T-helper 1 cell treated with Interleukin-12 subunit alpha and Interleukin-12 subunit beta and Interleukin-4 antibody, amounts not matched to agents 30 μg/mL and 1 μg/mL, for 36 hours (primary cell): Measurements from ENCODE around the gene RFC4.
"Not testable (repeated sequence)": the region's sequence is repeated elsewhere in the genome, so short reads cannot be mapped to it uniquely, and the experiment has no call there.

Source experiments
- H3K27ac Mint-ChIP-seq: one replicate; pipeline ENCODE4 v1.8.0; 2021; ENCODE audit warnings: mild to moderate bottlenecking, mixed read lengths
- H3K27me3 Mint-ChIP-seq: one replicate; pipeline ENCODE4 v1.8.0; 2021; ENCODE audit warnings: low read depth, mixed read lengths
- H3K36me3 Mint-ChIP-seq: one replicate; pipeline ENCODE4 v1.8.0; 2021; ENCODE audit warnings: low read depth, mixed read lengths
- H3K4me1 Mint-ChIP-seq: one replicate; pipeline ENCODE4 v1.8.0; 2021; ENCODE audit warnings: low read depth, mixed read lengths
- H3K4me3 Mint-ChIP-seq: one replicate; pipeline ENCODE4 v1.8.0; 2021; ENCODE audit warnings: mild to moderate bottlenecking, moderate library complexity, mixed read lengths
- H3K9me3 Mint-ChIP-seq: one replicate; pipeline ENCODE4 v1.8.0; 2021; ENCODE audit warnings: mixed read lengths

RFC4 gene

DNA sequence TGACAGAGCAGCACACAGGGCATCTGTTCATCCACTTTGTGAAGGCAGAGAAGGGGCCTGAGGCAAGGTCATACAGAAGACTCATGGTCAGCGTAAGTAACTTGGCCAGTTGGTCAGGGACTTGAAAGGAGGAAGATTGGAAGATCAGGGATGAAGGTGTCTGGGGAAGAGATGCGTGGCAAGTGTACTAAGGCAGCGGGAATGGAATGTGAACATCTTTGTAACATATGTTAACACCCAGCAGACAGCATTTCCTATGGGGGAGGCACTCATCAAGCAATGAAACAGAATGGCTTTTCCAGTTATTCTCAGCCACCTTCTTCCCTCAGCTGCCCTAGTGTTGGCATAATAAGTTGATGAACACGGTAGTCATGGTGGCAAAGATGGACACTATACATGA lies 7.8 kb upstream of the RFC4 start:
- no peak overlapping the region for H3K27ac Mint-ChIP-seq
- H3K4me3 Mint-ChIP-seq = no peak overlapping the region
- H3K9me3 Mint-ChIP-seq = no peaks in the 10 kb centered on the region
- no peaks in the 10 kb centered on the region for H3K36me3 Mint-ChIP-seq
- no peaks in the 10 kb centered on the region for H3K27me3 Mint-ChIP-seq
- no peaks in the 10 kb centered on the region for H3K4me1 Mint-ChIP-seq

DNA sequence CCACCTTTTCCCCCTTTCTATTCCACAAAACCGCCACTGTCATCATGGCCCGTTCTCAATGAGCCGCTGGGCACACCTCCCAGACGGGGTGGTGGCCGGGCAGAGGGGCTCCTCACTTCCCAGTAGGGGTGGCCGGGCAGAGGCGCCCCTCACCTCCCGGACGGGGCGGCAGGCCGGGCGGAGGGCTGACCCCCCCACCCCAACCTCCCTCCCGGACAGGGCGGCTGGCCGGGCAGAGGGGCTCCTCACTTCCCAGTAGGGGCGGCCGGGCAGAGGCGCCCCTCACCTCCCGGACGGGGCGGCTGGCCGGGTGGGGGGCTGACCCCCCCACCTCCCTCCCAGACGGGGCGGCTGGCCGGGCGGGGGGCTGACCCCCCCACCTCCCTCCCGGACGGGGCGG lies 5.0 kb upstream of the RFC4 start:
- not testable (repeated sequence) for H3K27ac Mint-ChIP-seq, H3K4me1 Mint-ChIP-seq, H3K27me3 Mint-ChIP-seq, H3K4me3 Mint-ChIP-seq, H3K9me3 Mint-ChIP-seq, H3K36me3 Mint-ChIP-seq

DNA sequence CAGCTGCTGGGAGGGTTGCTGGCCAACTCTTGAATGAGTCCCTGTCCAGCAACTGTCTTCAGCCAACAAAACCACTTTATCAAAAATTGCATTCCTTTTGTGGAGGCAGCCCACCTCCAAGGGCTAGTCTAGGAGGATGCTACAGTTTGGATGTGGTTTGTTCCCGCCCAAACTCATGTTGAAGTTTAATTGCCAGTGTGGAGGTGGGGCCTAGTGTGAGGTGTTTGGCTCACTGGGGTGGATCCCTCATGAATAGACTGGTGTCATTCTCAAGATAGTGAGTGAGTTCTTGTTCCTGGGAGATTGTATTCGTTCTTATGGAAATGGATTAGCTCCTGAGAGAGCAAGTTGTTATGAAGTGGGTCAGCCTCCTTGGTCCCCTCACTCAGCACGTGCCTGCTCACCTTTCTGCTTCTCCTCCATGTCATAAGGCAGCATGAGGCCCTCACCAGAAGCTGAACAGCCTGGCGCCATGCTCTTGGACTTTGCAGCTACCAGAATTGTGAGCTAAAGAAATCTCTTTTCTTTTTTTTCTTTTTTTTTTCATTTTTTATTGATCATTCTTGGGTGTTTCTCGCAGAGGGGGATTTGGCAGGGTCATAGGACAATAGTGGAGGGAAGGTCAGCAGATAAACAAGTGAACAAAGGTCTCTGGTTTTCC lies 4.2 kb upstream of the RFC4 start:
- Mint-ChIP-seq H3K36me3 (no peaks in the 10 kb centered on the region), H3K4me1 (peaks cover 12% of the 10 kb centered on the region), H3K4me3 (no peak overlapping the region), H3K9me3 (no peaks in the 10 kb centered on the region), H3K27ac (no peak overlapping the region), H3K27me3 (no peaks in the 10 kb centered on the region)

DNA sequence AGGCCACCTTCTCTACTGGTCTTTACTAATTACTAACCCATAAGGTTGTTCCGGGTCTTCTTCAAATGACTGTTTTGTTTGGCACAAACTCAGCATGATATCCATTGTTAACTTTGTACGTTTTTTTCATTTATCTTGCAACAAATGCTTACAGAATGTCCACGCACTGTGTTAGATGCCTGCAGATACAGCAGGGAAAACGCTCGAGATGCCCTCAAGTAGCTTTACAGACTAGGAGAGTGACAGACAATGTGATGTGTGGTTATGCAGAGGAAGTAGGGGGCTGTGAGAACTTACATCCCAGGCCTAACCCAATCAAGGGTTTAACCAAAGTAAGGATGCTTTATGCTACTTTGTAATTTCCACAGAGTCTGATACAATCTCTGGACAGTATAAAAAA lies 949 bp upstream of the RFC4 start:
- Mint-ChIP-seq H3K4me1 (peaks cover 27% of the 10 kb centered on the region), H3K27me3 (no peaks in the 10 kb centered on the region), H3K9me3 (no peaks in the 10 kb centered on the region), H3K4me3 (peak overlapping the region; percentile 89), H3K36me3 (peaks cover 9% of the 10 kb centered on the region), H3K27ac (peak overlapping the region; percentile 90)

GRCh38 chr3:186803447-186803846 lies 2.8 kb downstream of the RFC4 start:
- H3K27ac Mint-ChIP-seq, H3K27me3 Mint-ChIP-seq, H3K9me3 Mint-ChIP-seq, H3K4me3 Mint-ChIP-seq: not testable (repeated sequence)
- peaks cover 48% of the 10 kb centered on the region for H3K4me1 Mint-ChIP-seq
- H3K36me3 Mint-ChIP-seq = peaks cover 27% of the 10 kb centered on the region

- Mint-ChIP-seq H3K4me3 (no peak overlapping the region), H3K9me3 (no peaks in the 10 kb centered on the region), H3K36me3 (peaks cover 28% of the 10 kb centered on the region), H3K27me3 (no peaks in the 10 kb centered on the region), H3K4me1 (peaks cover 51% of the 10 kb centered on the region), H3K27ac (peak overlapping the region; percentile 12)
These were observed 3.6 kb downstream of the RFC4 start for GRCh38 chr3:186802701-186803100.

DNA sequence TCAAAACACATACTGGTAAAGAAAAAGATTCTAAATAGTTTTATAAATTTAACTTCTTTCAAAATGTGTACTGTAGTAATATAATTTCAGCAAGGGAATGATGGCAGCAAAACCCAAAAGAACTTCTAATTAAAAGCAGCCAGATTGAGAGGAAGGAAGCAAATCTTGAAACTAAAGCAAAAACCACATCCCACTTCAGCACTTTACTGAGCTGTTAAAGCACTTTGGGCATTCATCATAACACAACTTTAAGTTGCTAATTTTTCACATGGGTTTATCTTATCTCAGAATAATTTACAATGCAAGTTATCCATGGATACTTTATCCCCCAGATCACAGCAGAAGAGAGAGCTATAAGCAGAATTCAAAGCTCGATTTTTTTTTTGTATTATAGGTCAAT lies 6.0 kb downstream of the RFC4 start:
- H3K9me3 Mint-ChIP-seq = no peaks in the 10 kb centered on the region
- peak overlapping the region; percentile 28 for H3K4me3 Mint-ChIP-seq
- no peaks in the 10 kb centered on the region for H3K27me3 Mint-ChIP-seq
- H3K27ac Mint-ChIP-seq = peak overlapping the region; percentile 26
- peaks cover 35% of the 10 kb centered on the region for H3K36me3 Mint-ChIP-seq
- peaks cover 38% of the 10 kb centered on the region for H3K4me1 Mint-ChIP-seq

GRCh38 chr3:186798239-186798874 lies 7.9 kb downstream of the RFC4 start:
- Mint-ChIP-seq H3K4me1 (peaks cover 32% of the 10 kb centered on the region), H3K36me3 (peaks cover 43% of the 10 kb centered on the region), H3K4me3 (no peak overlapping the region), H3K27ac (peak overlapping the region; percentile 18), H3K9me3 (no peaks in the 10 kb centered on the region), H3K27me3 (no peaks in the 10 kb centered on the region)

DNA sequence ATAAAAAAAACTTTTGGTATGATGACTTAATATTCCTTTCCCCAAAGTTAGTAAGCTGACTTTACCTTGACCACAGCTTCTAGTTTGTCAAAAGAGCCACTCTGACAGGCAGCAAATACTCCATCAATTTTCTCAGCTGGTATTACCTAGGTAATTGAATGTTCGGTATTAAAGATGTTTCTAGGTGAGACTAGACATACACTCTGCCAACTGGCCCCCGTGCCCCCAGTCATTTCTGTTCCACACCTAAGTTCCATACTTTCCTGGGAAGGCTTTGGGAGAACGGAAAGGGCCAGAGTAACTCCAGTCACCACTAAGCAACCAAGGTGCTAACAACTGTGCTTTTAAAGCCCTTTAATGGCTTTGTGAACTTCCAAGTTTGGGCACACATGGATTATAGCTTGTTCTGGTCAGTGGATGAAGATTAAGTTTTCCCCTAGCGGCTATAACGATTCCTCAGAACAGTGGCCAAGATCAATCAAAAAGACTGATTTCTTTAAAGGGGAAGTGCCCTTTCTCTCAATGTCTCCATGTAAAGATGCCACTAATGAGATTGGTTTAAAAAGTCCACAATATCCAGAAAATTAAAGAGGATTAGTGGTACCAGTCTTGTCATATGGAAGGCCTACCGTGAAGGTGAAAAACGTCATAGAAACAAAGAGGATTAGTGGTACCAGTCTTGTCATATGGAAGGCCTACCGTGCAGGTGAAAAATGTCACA lies 15.9 kb downstream of the RFC4 start:
- Mint-ChIP-seq H3K36me3 (peaks cover 73% of the 10 kb centered on the region), H3K27ac (no peak overlapping the region), H3K27me3 (no peaks in the 10 kb centered on the region), H3K4me1 (peaks cover 39% of the 10 kb centered on the region), H3K4me3 (no peak overlapping the region), H3K9me3 (no peaks in the 10 kb centered on the region)

GRCh38 chr3:186789554-186790260 lies 16.6 kb downstream of the RFC4 start:
- H3K9me3 Mint-ChIP-seq = no peaks in the 10 kb centered on the region
- no peaks in the 10 kb centered on the region for H3K27me3 Mint-ChIP-seq
- no peak overlapping the region for H3K4me3 Mint-ChIP-seq
- peaks cover 80% of the 10 kb centered on the region for H3K36me3 Mint-ChIP-seq
- peaks cover 43% of the 10 kb centered on the region for H3K4me1 Mint-ChIP-seq
- no peak overlapping the region for H3K27ac Mint-ChIP-seq

DNA sequence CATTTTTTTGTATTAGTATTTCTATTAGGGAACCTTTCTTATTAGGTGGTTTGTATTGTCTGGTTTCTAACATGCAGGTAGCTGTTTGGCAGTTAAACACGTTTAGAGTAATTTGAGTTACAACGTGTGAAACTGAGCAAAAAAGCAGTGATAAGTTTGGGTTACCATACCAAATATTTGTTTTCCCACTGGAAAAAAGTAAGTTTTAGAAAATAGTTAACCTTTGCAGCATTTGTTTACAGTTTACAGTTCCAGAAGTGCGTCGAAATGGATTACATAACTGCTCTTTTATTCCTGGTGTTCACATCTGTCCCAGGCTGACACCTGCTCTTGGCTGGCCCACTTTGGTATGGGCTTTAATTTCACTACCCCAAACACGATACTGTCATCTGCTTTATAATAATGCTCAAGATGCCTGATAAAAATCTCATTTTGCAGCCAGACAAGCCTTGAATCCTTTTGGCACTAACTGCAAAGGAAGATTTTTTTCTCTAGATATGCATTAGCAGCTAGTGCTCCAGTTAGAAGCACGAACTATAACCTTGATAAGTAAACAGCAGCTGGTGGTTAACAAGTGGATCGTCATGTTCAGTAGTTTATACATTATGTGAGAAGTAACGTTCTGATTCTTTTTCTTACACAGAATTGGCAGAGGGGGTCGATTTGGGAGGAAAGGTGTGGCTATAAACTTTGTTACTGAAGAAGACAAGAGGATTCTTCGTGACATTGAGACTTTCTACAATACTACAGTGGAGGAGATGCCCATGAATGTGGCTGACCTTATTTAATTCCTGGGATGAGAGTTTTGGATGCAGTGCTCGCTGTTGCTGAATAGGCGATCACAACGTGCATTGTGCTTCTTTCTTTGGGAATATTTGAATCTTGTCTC lies 17.6 kb downstream of the RFC4 start:
- Mint-ChIP-seq H3K27ac (peak overlapping the region; percentile 21), H3K9me3 (no peaks in the 10 kb centered on the region), H3K27me3 (no peaks in the 10 kb centered on the region), H3K36me3 (peaks cover 81% of the 10 kb centered on the region), H3K4me3 (peak overlapping the region; percentile 7), H3K4me1 (peaks cover 48% of the 10 kb centered on the region)

GRCh38 chr3:186787642-186788481 lies 18.4 kb downstream of the RFC4 start:
- Mint-ChIP-seq H3K36me3 (peaks cover 78% of the 10 kb centered on the region), H3K27ac (peak overlapping the region; percentile 12), H3K4me3 (peak overlapping the region; percentile 59), H3K9me3 (no peaks in the 10 kb centered on the region), H3K27me3 (no peaks in the 10 kb centered on the region), H3K4me1 (peaks cover 50% of the 10 kb centered on the region)

- Mint-ChIP-seq H3K36me3 (peaks cover 75% of the 10 kb centered on the region), H3K27me3 (no peaks in the 10 kb centered on the region), H3K4me1 (peaks cover 55% of the 10 kb centered on the region), H3K4me3 (peak overlapping the region; percentile 59), H3K9me3 (no peaks in the 10 kb centered on the region), H3K27ac (peak overlapping the region; percentile 28)
These were observed 19.4 kb downstream of the RFC4 start for GRCh38 chr3:186786922-186787321.
